ENCODE data around the gene AGT.
"Not testable (repeated sequence)": the region's sequence is repeated elsewhere in the genome, so short reads cannot be mapped to it uniquely, and the experiment has no call there.

The AGT gene

GRCh38 chr1:230706887-230707731 is 6.8 kb downstream of the AGT start:
- no peak for DNase-seq (ENCODE audit: low read depth)

DNA sequence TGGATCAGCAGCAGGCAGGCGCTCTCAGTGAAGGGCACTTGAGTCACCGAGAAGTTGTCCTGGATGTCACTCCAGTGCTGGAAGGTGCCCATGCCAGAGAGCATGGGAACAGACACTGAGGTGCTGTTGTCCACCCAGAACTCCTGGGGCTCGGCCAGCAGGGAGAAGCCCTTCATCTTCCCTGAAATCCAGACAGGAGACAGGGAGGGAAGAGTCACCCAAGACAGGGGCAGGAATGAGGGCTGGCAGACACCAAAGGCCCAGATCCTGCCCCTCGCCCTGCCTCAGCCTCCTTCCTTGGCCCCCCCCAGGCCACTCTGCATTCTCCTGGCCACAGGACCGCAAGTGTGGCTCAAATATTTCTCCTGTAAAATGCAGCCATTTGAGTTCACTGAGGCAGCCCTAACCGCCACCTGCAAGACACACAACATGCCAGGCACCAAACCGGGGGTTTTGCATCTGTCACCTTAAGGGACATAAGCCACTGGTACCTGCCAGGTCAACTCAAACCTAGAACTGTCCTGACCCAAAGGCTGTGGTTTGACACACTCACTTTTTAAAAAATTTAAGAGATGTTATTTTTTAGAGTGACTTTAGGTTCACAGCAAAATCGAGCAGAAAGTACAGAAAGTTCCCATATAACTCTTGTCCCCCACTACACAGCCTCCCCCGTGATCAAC is 7.8 kb downstream of the AGT start:
- no peak for DNase-seq (ENCODE audit: low read depth)

- no peak for DNase-seq (ENCODE audit: low read depth)
These were observed 8.5 kb downstream of the AGT start for GRCh38 chr1:230705289-230706019.

DNA sequence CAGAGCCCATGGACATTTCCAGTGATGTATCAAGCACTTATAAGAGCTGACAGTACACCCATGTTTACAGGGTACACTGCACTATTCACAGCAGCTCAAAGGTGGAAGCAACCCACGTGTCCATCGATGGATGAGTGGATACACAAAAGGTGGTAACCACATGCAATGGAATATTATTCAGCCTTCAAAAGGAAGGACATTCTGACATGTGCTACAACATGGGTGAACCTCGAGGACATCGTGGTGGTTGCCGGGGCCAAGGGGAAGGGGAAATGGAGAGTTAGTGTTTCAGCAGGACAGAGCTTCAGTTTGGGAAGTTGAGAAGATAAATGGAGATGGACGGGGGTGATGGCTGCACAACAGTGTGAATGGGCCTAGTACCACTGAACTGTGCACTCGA is 9.1 kb downstream of the AGT start:
- no peak for DNase-seq (ENCODE audit: low read depth)

GRCh38 chr1:230703679-230704385 is 10.1 kb downstream of the AGT start:
- DNase-seq (ENCODE audit: low read depth): no peak

DNA sequence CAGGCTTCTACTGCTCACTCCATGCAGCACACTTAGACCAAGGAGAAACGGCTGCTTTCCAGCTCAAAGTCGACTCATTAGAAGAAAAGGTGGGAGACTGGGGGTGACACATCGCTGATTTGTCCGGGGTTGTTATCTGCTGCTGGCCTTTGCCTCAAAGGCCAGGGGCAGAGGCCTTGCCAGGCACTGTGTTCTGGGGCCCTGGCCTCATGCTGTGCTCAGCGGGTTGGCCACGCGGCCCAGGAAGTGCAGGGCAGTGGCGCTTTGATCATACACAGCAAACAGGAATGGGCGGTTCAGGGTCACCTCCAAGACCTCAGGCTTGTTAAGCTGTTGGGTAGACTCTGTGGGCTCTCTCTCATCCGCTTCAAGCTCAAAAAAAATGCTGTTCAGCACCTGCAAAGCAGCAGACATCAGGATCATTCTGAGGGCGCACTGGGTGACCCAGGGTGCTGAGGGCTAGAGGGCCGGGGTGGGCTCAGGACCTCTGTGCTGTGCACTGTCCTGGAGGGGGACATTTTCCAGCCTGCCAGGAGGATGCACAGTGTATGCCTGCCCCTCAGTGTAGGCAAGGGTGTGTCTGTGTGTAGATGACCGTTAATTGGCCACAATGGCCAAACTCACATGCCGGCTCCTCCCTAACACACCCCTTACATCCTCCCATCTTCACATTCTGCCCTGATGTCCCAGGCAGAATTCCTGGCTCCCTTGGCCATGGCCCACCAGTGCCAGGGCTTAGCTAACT is 10.8 kb downstream of the AGT start:
- no peak for DNase-seq (ENCODE audit: low read depth)

DNA sequence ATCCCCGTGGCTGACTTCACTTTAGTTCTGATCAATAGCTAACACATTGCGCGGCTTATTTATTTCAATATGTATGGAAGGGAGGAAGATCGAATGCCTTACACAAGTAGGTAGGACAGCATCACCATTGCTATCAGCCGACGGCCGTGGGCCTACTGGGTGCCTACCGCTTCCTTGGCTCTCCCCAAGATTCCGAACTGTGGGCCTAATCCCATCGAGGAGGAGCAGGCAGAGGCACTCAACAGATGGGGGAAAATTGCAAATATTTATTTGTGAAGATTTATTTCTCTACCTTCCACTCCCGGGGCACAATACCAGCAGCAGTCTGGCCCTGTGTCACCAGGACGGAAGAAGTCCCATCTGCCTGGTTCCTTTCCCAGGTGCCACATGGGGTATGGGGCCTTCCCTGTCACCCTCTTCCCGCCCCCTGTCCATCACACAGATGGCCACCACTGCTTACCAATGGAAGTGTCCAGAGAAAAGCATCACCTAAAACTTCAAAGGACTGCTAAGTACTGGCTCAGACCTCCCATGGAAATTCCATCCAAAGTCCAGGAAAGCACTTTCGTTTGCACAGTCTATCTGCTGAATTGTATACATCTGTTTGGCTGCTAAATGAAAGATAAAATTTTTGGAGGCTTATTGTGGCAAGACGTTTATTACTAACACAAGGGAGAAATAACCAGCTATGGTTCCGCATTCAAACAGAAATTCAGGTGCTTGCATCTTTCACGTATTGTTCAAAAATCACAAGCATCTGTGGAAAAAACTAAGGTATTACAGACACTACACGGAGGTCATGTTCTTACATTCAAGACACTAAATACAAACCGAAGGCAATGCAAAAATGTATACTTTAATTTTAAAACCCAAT is 11.8 kb downstream of the AGT start:
- no peak for DNase-seq (ENCODE audit: low read depth)

- DNase-seq (ENCODE audit: low read depth): no peak
These were observed 12.5 kb downstream of the AGT start for GRCh38 chr1:230701434-230701833.

DNA sequence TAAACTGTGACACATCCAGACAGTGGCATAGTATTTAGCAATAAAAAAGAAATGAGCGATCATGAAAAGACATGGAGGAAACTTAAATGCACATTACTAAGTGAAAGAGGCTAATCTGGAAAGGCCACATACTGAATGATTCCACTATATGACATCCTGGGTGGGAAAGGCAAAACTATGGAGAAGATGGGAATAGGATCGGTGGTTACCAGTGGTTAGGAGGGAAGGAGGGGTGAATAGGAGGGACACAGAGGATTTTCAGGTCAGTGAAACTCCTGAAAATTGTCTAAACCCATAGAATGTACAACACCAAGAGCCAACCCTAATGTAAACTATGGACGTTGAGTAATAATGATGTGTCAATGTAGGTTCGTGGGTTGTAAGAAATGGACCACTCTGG is 13.8 kb downstream of the AGT start:
- DNase-seq (ENCODE audit: low read depth): no peak

DNA sequence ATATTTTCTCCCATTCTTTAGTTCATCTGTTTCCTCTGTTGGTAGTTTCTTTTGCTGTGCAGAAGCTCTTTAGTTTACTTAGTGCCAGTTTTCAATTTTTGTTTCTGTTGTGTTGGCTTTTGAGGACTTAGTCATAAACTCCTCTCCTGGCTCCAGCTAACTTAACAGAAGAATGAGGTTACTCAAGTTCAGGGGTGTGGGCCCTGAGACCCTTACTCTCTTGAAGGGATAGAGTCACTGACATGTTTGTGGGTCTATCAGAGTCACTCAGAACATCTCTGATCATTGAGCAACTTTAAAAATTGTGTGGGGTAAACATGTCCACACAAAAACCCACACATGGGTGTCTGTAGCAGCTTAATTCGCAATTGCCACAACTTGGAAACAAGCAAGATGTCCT is 14.2 kb downstream of the AGT start:
- DNase-seq (ENCODE audit: low read depth): no peak

DNA sequence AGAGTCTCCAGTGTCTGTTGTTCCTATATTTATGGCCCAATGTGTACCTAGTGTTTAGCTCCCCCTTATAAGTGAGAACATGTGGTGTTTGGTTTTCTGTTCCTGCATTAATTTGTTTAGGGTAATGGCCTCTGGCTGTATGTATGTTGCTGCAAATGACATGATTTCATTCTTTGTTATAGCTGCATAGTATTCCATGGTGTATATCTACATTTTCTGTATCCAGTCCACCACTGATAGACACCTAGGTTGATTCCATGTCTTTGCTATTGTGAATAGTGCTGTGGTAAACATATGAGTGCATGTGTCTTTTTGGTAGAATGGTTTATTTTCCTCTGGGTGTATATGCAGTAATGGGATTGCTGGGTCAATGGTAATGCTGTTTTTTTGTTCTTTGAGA is 15.0 kb downstream of the AGT start:
- not testable (repeated sequence) for DNase-seq (ENCODE audit: low read depth)

- no peak for DNase-seq (ENCODE audit: low read depth)
These were observed 15.8 kb downstream of the AGT start for GRCh38 chr1:230698130-230698529.

- DNase-seq (ENCODE audit: low read depth): no peak
These were observed 17.0 kb downstream of the AGT start for GRCh38 chr1:230696722-230697437.

DNA sequence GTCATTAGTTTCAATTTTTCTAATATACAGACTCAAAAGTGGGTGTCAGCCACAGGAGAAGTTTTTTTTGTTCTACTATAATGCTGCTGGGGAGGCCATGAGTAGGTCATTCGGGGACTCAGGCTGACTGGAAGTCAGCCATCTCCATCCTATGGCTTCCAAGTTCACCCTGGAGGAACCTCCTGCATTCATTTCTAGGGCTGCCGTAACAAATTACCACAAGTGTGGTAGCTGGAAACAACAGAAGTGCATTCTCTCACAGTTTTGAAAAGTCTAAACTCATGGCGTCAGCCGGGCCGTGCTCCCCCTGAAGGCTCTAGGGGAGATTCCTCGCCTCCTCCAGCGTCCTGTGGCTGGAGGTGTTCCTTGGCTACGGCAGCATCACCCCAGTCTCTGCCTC is 17.7 kb downstream of the AGT start:
- DNase-seq (ENCODE audit: low read depth): no peak

DNA sequence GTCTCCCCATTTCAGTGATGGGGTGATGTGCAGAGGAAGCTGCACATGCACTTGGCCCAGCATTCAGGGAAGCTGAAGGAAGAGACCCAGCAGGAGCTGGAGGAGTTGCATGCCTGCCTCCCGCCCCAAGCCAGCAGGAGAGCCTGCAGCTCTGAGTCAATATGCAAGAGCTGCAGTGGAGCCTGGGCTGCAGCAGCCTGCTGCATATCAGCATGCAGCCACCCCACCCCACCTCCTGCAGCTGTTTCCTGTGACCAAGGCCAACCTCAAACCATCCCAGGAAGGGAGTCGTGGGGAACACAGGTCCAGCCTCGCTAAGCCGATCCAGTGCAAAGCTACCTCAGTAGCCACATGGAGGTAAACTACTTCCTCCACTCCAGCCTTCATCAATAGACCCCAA is 18.9 kb downstream of the AGT start:
- DNase-seq (ENCODE audit: low read depth): no peak

GRCh38 chr1:230694464-230694863 is 19.5 kb downstream of the AGT start:
- DNase-seq (ENCODE audit: low read depth): no peak

DNA sequence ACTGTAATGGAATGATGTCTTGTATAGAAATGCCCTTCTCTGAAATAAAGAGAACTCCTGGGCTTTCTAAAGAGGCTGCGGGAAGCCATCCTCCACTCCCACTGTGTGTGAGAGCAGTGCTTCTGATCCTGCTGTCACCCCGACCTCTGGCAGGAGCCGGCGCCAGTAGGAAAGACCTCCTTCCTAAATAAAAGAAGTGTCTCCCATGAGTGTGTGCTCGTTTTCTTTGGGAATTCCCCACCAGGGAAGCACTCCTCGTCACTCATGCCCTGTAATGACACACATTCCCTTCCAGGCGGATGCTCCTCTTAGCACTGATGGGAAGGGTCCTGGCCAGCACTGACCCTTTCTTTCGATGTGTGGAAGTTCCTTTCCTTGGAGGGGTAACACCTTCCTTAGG is 20.1 kb downstream of the AGT start:
- no peak for DNase-seq (ENCODE audit: low read depth)

GRCh38 chr1:230693221-230693620 is 20.7 kb downstream of the AGT start:
- DNase-seq (ENCODE audit: low read depth): no peak

DNA sequence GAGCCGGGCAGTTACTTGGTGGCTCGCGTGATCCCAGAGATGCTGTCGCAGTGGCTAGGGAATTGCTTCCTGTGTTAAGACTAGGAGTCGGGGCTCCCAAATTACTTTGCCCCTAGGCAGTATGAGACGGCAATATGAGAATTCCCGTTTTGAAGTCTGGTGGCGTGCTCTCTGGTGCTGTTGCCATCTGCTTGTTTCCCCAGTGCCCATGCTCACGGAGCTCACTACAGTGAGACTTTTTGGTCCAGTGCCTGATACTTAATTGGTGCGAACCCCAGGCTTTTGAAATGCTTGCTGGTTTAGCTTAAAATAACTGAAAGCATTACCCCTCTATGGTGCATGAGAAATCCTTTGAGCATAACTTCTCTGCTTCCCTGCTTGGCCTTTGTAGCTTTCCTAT is 22.3 kb downstream of the AGT start:
- DNase-seq (ENCODE audit: low read depth): no peak

DNA sequence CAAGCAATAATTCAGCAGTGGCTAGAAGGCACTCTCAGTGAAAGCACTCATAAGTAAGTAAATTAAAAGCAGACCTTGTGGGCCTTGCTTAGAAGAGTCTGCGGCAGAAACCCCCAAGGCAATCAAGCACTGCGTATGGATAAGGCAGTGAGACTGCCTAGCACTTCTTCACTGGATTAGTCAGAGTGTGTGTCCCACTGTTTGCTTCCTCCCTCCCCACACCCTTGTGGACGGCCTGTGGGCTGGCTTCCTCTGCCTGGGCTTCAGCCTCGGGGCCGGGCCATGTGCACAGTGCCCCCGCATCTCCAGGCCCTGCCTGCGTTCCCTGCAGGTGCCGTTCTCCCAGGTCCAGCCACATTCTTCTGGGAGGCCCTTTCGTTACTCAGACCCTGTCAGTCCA is 23.8 kb downstream of the AGT start:
- DNase-seq (ENCODE audit: low read depth): no peak
